ENCODE measurements around the gene TPM4.
A peak's percentile ranks its signal among the peaks of the same experiment; 100 is the strongest.
"Not testable (repeated sequence)": the region's sequence is repeated elsewhere in the genome, so short reads cannot be mapped to it uniquely, and the experiment has no call there.

TPM4 gene

DNA sequence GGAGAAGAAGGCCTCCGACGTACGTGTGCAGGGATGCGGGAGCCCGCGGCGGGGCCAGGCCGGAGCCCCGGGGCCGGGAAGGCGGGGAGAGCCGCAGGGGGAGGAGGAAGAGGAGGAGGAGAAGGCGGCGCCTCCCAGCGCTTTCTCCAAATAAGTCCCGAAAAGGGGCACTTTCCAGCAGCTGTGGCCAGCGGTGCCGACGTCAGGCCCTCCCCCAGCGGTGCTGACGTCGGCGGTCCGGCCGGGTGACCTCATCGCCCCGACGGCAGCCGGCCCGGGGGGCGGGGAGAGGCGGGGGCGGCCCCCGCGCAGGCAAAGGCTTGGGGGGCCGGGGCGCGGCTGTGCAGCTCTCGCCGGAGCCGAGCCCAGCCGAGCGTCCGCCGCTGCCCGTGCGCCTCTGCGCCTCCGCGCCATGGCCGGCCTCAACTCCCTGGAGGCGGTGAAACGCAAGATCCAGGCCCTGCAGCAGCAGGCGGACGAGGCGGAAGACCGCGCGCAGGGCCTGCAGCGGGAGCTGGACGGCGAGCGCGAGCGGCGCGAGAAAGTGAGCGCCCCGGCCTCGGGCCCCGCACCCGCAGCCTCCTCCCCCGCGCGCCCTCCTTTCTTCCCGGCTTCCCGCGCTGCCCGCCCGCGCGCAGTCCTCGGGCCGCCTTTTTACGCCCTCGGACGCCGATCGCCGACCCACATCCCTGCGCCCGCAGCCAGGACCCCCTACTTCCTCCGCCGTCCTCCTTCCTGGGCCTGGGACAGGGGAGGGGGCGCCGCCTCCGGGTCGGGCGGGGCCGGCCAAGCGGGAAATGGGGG, at the start of gene TPM4:
TSS of gene TPM4 (plus strand) at position 342 of the 804 bp plus-strand sequence. CDS start at position 413, 71 bp downstream.
- DNase-seq (ENCODE audit: low read depth in 1 of 2, low spot score in 1 of 2) = peak; percentile 62 to 81

DNA sequence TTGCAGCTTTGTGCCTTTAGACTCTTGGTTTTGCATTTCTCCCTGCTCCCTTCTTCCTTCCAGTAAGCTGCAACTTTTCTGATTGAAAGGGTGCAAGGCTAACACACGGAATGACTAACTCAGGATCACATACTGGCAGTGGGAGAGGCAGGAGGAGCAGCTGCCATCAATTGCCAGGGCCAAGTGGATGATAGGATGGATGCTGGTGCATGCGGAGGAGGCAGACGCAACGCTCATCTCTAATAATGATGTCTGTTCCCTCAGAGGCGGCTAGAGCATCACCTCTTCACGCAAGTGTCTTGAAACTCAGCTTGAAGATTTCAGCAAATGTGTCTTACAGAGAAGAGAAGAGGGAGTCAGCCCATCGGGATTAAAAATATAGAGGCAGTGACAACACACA, 49.5 kb upstream of the TPM4 start:
- DNase-seq (ENCODE audit: low read depth in 1 of 2, low spot score in 1 of 2) = no peak

DNA sequence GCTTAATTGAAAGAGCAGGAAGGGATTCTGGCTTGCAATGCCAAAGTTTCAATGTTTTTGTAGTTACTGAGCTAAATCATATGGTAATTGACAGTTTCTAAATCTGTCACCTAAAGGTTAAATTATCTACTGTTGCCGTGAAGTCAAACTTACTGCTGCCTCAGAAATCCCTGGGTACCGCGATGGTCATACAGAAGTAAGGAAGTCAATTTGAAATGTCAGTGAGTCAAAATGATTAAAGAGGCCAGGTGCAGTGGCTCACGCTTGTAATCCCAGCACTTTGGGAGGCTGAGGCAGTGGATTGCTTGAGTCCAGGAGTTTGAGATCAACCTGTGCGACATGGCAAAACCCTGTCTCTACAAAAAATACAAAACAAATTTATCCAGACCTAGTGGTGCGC, 48.8 kb upstream of the TPM4 start:
- DNase-seq (ENCODE audit: low read depth in 1 of 2, low spot score in 1 of 2) = no peak

- not testable (repeated sequence) for DNase-seq (ENCODE audit: low read depth in 1 of 2, low spot score in 1 of 2)
Measured at GRCh38 chr19:16030155-16030554, 46.1 kb upstream of the TPM4 start.

- no peak for DNase-seq (ENCODE audit: low read depth in 1 of 2, low spot score in 1 of 2)
Measured at GRCh38 chr19:16030964-16031871, 45.1 kb upstream of the TPM4 start.

DNA sequence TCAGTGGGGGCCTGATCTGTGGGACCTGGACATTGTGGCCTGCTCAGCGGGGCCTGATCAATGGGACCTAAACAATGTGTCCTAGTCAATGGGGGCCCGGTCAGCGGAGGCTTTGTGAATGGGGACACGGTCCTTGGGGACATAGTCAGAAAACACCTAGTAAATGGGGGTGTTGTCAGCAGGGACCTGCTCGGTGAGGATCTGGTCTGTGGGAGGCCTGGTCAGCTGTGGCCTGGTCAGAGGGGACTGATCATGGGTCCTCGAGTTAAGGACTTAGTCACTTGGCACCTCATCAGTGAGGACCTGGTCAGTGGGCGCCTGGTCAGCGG, 44.5 kb upstream of the TPM4 start:
- no peak for DNase-seq (ENCODE audit: low read depth in 1 of 2, low spot score in 1 of 2)

DNA sequence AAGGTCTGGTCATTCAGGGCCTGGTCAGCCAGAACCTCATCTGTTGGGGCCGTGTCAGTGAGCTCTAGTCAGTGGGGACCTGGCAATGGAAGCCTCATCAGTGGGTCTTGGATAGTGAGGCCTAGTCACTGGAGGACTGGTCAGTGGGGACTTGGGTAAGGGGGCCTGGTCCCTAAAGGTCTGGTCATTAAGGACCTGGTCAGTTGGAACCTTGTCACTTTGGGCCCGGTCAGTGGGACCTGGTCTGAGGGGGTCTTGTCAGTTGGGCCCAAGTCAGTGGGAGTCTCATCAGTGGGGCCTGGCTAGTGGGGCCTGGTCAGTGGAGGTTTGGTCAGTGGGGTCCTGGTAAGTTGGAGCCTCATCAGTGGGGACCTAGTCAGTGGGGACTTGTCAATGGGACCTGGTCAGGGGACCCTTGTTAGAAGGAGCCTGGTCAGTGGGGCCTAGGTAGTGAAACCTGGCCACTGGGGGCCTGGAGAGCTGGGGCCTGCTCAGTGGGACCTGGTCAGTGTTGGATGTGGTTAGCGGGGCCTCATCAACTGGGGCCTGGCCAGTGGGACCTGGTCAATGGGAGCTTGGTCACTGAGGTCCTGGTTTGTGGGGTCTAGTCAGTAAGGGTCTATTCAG, 43.7 kb upstream of the TPM4 start:
- no peak for DNase-seq (ENCODE audit: low read depth in 1 of 2, low spot score in 1 of 2)

DNA sequence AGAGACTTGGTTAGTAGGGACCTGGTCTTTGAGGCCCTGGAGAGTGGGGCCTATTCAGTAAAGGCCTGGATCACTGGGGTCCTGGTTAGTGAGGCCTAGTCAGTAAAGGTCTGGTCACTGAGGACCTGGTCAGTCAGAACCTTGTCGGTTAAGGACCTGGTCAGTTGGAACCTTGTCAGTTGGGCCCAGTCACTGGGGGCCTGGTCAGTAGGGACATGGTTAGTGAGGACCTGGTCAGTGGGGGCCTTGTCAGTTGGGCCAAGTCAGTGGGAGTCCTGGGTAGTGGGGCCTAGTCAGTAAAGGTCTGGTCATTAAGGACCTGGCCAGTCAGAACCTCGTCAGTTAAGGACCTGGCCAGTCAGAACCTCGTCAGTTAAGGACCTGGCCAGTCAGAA, 43.2 kb upstream of the TPM4 start:
- DNase-seq (ENCODE audit: low read depth in 1 of 2, low spot score in 1 of 2) = no peak

- no peak for DNase-seq (ENCODE audit: low read depth in 1 of 2, low spot score in 1 of 2)
Measured at GRCh38 chr19:16033721-16034120, 42.6 kb upstream of the TPM4 start.

DNA sequence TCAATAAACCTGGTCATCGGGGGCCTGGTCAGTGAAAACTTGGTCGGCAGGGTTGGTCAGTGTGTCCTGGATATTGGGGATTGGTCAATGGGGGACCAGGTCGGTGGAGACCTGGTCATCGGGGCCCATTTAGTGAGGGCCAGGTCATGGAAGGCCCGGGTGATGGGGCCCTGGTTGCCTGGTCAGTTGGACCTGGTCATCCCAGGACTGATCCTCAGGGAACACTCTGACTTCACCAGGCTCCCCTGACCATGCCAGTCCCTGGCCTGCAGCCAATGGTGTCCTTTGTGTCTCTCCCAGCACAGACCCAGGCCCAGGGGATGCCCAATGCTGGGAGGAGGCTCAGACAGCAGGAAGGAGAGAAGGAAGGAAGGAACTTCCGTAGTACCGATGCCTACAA, 42.1 kb upstream of the TPM4 start:
- DNase-seq (ENCODE audit: low read depth in 1 of 2, low spot score in 1 of 2) = no peak

DNA sequence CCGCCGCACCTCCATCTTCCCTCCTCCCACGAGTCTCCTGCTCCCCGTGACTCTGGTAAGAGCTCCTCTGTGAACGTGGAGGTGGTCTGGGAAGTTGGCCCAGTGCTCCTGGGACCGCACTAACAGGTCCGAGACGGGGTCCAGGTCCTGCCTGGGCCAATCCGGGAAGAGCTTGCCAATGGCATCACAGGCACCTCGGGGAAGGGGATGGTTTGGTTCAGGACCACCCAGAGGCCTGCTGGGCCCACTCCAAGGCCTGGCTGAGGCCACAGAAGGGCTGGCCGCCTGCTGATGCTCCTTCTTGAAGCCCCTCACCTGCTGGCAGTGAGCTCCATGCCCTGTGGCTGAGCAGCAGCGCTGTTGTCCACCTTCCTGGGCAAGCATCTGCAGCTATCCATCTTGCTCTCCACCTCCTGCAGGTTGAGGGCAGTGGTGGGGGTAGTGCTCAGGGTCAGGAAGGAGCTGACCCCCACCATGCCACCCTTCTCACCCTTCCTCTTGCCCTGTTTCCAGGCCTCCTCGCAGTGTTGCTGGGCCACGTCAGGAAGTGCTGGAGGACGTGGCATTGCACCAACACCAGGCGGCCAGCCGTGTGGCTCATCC, 41.2 kb upstream of the TPM4 start:
- DNase-seq (ENCODE audit: low read depth in 1 of 2, low spot score in 1 of 2) = no peak

GRCh38 chr19:16035601-16036297, 40.5 kb upstream of the TPM4 start:
- DNase-seq (ENCODE audit: low read depth in 1 of 2, low spot score in 1 of 2) = no peak

DNA sequence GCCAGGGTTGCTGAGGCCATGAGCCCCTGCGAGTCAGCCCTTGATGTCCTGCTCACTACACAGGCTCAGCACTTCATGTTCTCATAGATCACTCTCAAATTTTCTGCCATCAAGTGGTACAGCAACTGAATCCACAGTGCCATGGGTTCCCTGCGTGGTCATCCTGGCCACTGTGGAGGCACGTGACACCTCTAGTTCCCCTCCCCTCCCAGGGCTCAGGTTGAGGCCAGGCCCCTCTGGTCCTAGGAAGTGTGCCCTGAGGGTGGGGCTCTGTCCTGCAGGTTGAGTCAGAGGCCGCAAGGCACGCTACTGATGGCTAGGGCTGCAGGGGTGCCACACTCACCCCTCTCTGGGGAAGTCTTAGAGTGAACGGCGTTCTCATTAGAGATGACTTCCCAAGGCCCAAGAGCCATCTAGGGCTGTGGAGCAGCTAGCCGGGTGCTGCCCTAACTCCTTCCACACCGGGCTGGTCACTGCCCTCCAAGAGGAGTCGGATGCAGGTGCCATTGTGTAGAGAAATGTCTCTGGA, 39.8 kb upstream of the TPM4 start:
- no peak for DNase-seq (ENCODE audit: low read depth in 1 of 2, low spot score in 1 of 2)

DNA sequence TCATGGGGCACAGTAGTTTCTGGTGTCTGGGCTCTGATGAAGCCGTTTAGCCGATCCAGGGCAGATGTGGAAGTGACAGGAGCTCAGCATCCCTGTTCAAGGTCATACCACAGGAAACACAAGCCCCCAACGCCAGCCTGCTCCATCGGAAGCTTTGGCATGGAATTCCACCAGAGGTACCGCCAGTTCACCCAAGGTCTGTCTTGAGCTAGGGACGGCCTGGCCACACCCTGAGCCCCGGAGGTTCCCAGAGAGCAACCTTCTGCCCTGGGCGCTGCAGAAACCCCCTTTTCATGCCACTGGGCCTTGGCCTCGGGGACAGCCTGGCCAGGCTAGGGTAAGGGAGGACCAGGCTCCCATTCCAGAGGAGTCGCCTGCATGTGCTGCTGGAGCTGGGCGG, 39.4 kb upstream of the TPM4 start:
- DNase-seq (ENCODE audit: low read depth in 1 of 2, low spot score in 1 of 2) = no peak

DNA sequence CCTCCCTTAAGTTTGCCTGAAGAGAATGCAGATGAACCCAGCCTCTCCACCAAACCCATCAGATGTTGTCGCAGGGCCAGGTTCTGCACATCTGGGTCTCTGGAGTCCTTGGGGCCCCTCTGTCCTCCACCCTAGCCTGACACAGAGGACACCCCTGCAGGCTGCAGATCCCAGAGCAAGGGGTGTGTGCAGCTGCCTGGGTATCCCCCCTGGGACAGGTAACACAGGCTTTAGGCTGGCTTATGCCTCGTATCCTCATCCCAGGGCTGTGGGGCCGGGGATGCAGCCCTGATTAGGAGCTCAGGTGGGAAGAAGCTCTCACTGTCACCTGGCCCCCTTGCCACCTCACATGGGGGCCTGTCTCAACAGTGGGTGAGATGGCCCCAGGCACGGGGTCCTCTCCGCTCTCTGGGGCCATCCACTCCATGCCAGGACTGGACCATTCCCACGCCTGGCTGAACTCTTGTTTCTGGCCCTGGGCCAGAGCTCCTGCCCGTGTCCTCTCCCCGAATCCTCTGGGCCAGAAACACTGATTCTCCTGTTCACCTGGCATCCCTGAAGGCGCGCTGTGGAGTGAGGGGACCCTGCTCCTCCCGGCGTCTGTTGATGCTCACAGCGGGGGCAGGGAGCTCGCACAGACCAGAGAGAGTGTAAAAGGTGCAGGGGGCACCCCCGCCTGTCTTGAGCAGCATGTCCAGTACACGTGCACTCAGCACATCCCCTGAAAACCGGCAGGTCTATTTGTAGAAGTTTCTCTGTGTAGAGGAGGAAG, 38.7 kb upstream of the TPM4 start:
- no peak for DNase-seq (ENCODE audit: low read depth in 1 of 2, low spot score in 1 of 2)

DNA sequence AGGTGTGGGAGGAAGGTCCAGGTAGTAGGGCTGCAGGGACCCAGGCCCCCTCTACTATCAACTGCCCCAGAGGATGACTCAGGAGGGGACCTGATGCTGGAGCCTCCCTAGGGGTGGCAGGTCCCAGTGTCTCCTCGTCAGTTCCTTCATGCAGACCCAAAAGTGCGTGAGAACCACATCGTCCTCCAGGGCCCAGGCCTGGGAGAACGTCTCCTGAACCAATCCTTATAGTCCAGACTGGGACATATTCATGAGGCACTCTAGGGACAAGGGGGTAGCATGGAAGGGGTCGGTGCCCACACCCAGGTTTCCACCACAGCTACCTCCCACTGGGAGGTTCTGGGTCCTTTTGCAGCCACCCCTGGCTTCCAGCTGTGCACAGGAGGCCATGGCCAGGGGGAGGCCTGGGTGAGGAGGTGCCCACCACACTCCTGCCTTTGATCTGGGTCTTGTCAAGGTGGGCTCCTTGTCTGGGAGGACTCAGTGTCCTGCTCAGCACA, 38.0 kb upstream of the TPM4 start:
- no peak for DNase-seq (ENCODE audit: low read depth in 1 of 2, low spot score in 1 of 2)

- DNase-seq (ENCODE audit: low read depth in 1 of 2, low spot score in 1 of 2) = no peak
Measured at GRCh38 chr19:16039081-16039480, 37.2 kb upstream of the TPM4 start.

GRCh38 chr19:16039545-16039944, 36.8 kb upstream of the TPM4 start:
- DNase-seq (ENCODE audit: low read depth in 1 of 2, low spot score in 1 of 2) = no peak

- no peak for DNase-seq (ENCODE audit: low read depth in 1 of 2, low spot score in 1 of 2)
Measured at GRCh38 chr19:16040642-16041041, 35.7 kb upstream of the TPM4 start.

Measured in activated CD4-positive, alpha-beta T cell treated with anti-CD3 and anti-CD28 coated beads, Interleukin-2, amount 50 U/mL, for 24 hours (primary cell).